Effector CD8-positive, alpha-beta T cell (primary cell): ENCODE results near the gene TKT.

Experiments used
- DNase-seq: peaks from one replicate; lab custom pipeline; 2025; lab: John Stamatoyannopoulos, UW

The TKT gene

GRCh38 chr3:53181024-53181371 lies 74.8 kb downstream of the TKT start:
- no peak for DNase-seq

GRCh38 chr3:53180305-53181023 lies 75.4 kb downstream of the TKT start:
- no peak for DNase-seq

GRCh38 chr3:53179580-53179979 lies 76.2 kb downstream of the TKT start:
- DNase-seq = no peak

- no peak for DNase-seq
Measured at GRCh38 chr3:53178246-53178645, 77.6 kb downstream of the TKT start.

- no peak for DNase-seq
Measured at GRCh38 chr3:53175613-53176540, 79.9 kb downstream of the TKT start.
